H1 (cell line): Measurements from ENCODE around the gene MYO7B. TPM values are rescaled to one million over a fixed set of nuclear protein-coding genes. Genes with fewer than 3 reads are reported as not detected.

ENCODE experiments used
- CTCF ChIA-PET: fragments of 300-600 bp; sonication (Branson Sonifier 250); formaldehyde crosslinking; loops from one replicate; lab custom pipeline; 2021; ENCODE audit not compliant: partially characterized antibody; lab: Charles Lee
- POLR2A ChIA-PET: fragments of 300-600 bp; sonication (Branson Sonifier 250); formaldehyde crosslinking; loops from one replicate; lab custom pipeline; 2021; ENCODE audit warnings: inconsistent platforms; ENCODE audit not compliant: partially characterized antibody; lab: Charles Lee
- DNase-seq, 2 experiments: peaks; one replicate each; pipeline versions ENCODE4 v3.0.0 to v3.0.0-alpha.2; 2010 to 2022; ENCODE audit warnings: low spot score in 2 of 2, low read depth in 1 of 2, mixed read lengths in 1 of 2
- FAIRE-seq: peaks from 2 replicates; lab custom pipeline; 2011; peaks lifted over from hg19 to GRCh38; lab: Jason Lieb, UNC
- H2AFZ ChIP-seq: 2 replicates; pipeline ENCODE4 v1.8.1; 2012; ENCODE audit warnings: low read length, inconsistent platforms
- H2AK5ac ChIP-seq: 2 replicates; pipeline ENCODE4 v1.6.1; 2013; ENCODE audit warnings: low read depth, low read length
- H2BK120ac ChIP-seq: replicated peaks from 2 replicates; pipeline ENCODE3; 2013; ENCODE audit warnings: low read depth, low read length, inconsistent platforms
- H2BK12ac ChIP-seq: 2 replicates; pipeline ENCODE4 v1.6.1; 2013; ENCODE audit warnings: low read depth, low read length
- H2BK15ac ChIP-seq: 2 replicates; pipeline ENCODE4 v1.6.1; 2013; ENCODE audit warnings: low read length
- H2BK20ac ChIP-seq: 2 replicates; pipeline ENCODE4 v1.6.1; 2013; ENCODE audit warnings: low read length
- H2BK5ac ChIP-seq: 2 replicates; pipeline ENCODE4 v1.6.1; 2013; ENCODE audit warnings: low read depth, low read length
- H3K14ac ChIP-seq: 2 replicates; pipeline ENCODE4 v1.6.1; 2013; ENCODE audit warnings: inconsistent platforms; ENCODE audit not compliant: insufficient read length
- H3K18ac ChIP-seq: 2 replicates; pipeline ENCODE4 v1.6.1; 2013; ENCODE audit warnings: low read length; ENCODE audit errors: extremely low read depth
- H3K23ac ChIP-seq: 2 replicates; pipeline ENCODE4 v1.6.1; 2013; ENCODE audit warnings: inconsistent platforms; ENCODE audit not compliant: insufficient read length
- H3K23me2 ChIP-seq: 2 replicates; pipeline ENCODE4 v1.6.1; 2013; ENCODE audit warnings: low read depth, low read length
- H3K27ac ChIP-seq: 2 replicates; pipeline ENCODE4 v1.6.1; 2011; ENCODE audit warnings: low read depth, low read length, inconsistent platforms
- H3K27me3 ChIP-seq, 4 experiments: replicated peaks in 1 of 4; 1 replicate in 1 of 4; 2 replicates in 3 of 4; pipeline versions ENCODE4 v1.6.1 to v1.8.1; 2011 to 2013; ENCODE audit warnings: low read length in 3 of 4, mild to moderate bottlenecking in 3 of 4, inconsistent platforms in 2 of 4, mixed read lengths in 2 of 4, moderate library complexity in 1 of 4; ENCODE audit not compliant: control insufficient read depth in 3 of 4, insufficient read depth in 3 of 4; ENCODE audit errors: extremely low read depth in 1 of 4
- H3K36me3 ChIP-seq, 4 experiments: 2 replicates each; pipeline versions ENCODE4 v1.6.1 to v1.8.1; 2011 to 2013; ENCODE audit warnings: mild to moderate bottlenecking in 4 of 4, low read length in 3 of 4, moderate library complexity in 2 of 4, control low read depth in 1 of 4, inconsistent platforms in 1 of 4; ENCODE audit not compliant: insufficient read depth in 4 of 4, control insufficient read depth in 2 of 4
- H3K4ac ChIP-seq: replicated peaks from 2 replicates; pipeline ENCODE3; 2013; ENCODE audit warnings: low read length, low read depth, mixed read lengths, inconsistent platforms; ENCODE audit not compliant: insufficient read length
- H3K4me1 ChIP-seq, 4 experiments: replicated peaks in 1 of 4; 1 replicate in 1 of 4; 2 replicates in 3 of 4; pipeline versions ENCODE4 v1.6.1 to v1.8.1; 2011 to 2013; ENCODE audit warnings: low read length in 3 of 4, inconsistent platforms in 2 of 4, mixed read lengths in 1 of 4; ENCODE audit not compliant: insufficient read depth in 4 of 4, control insufficient read depth in 3 of 4
- H3K4me2 ChIP-seq, 2 experiments: 2 replicates each; pipeline versions ENCODE4 v1.6.1 to v1.8.1; 2011 to 2013; ENCODE audit warnings: low read depth in 2 of 2, low read length in 2 of 2, control low read depth in 1 of 2, inconsistent platforms in 1 of 2, mild to moderate bottlenecking in 1 of 2; ENCODE audit not compliant: insufficient read depth in 1 of 2
- H3K4me3 ChIP-seq, 4 experiments: fragments of 200-600, 300-600 bp in 1 of 4; sonication (generic), shearing (Covaris generic), sonication (Bioruptor Twin) in 1 of 4; 2 replicates each; pipeline versions ENCODE4 v1.5.1 to v1.8.1; 2011 to 2016; ENCODE audit warnings: low read length in 4 of 4, low read depth in 3 of 4, control low read depth in 2 of 4, inconsistent platforms in 2 of 4, mild to moderate bottlenecking in 2 of 4, mixed read lengths in 1 of 4, moderate library complexity in 1 of 4; ENCODE audit not compliant: insufficient read depth in 2 of 4; ENCODE audit errors: extremely low read depth in 1 of 4
- H3K56ac ChIP-seq: replicated peaks from 2 replicates; pipeline ENCODE3; 2013; ENCODE audit warnings: low read depth, mild to moderate bottlenecking, mixed read lengths, low read length, inconsistent platforms; ENCODE audit not compliant: insufficient read length
- H3K79me1 ChIP-seq: 2 replicates; pipeline ENCODE4 v1.6.1; 2013; ENCODE audit warnings: low read depth, low read length, control low read depth
- H3K79me2 ChIP-seq, 2 experiments: 2 replicates each; pipeline versions ENCODE4 v1.6.1 to v1.8.1; 2012 to 2013; ENCODE audit warnings: low read length in 2 of 2, mild to moderate bottlenecking in 2 of 2, inconsistent platforms in 1 of 2; ENCODE audit not compliant: insufficient read depth in 2 of 2, control insufficient read depth in 1 of 2
- H3K9ac ChIP-seq, 4 experiments: replicated peaks in 1 of 4; 1 replicate in 1 of 4; 2 replicates in 3 of 4; pipeline versions ENCODE4 v1.6.1 to v1.8.1; 2011 to 2013; ENCODE audit warnings: low read depth in 3 of 4, low read length in 3 of 4, control low read depth in 2 of 4, mild to moderate bottlenecking in 2 of 4, moderate library complexity in 2 of 4, inconsistent platforms in 1 of 4; ENCODE audit errors: extremely low read depth in 1 of 4
- H3K9me3 ChIP-seq, 2 experiments: 2 replicates each; pipeline versions ENCODE4 v1.6.1 to v1.8.1; 2012 to 2013; ENCODE audit warnings: mild to moderate bottlenecking in 2 of 2, moderate library complexity in 2 of 2, control low read depth in 1 of 2, inconsistent platforms in 1 of 2, low read depth in 1 of 2, low read length in 1 of 2, mixed read lengths in 1 of 2; ENCODE audit not compliant: insufficient read depth in 2 of 2
- H4K20me1 ChIP-seq, 2 experiments: replicated peaks in 1 of 2; 2 replicates each; pipeline versions ENCODE3 to v1.8.1; 2011 to 2013; ENCODE audit warnings: inconsistent platforms in 2 of 2, low read length in 2 of 2, mild to moderate bottlenecking in 1 of 2; ENCODE audit not compliant: insufficient read depth in 2 of 2, control insufficient read depth in 1 of 2
- H4K5ac ChIP-seq: 2 replicates; pipeline ENCODE4 v1.6.1; 2013; ENCODE audit warnings: low read length, low read depth, mixed read lengths, inconsistent platforms; ENCODE audit not compliant: insufficient read length
- H4K8ac ChIP-seq: 2 replicates; pipeline ENCODE4 v1.8.0; 2013; ENCODE audit warnings: mild to moderate bottlenecking, moderate library complexity, low read length, inconsistent platforms; ENCODE audit not compliant: insufficient read depth; ENCODE audit errors: extremely low read depth
- H4K91ac ChIP-seq: replicated peaks from 2 replicates; pipeline ENCODE3; 2013; ENCODE audit warnings: low read length, mixed read lengths, inconsistent platforms; ENCODE audit not compliant: insufficient read length
- EP300 ChIP-seq, 2 experiments: IDR thresholded peaks; 1 replicate in 1 of 2; 2 replicates in 1 of 2; pipeline ENCODE4 v1.6.1; 2011 to 2012; ENCODE audit warnings: low read depth in 2 of 2, low read length in 2 of 2, mild to moderate bottlenecking in 2 of 2, borderline replicate concordance in 1 of 2, inconsistent platforms in 1 of 2, moderate library complexity in 1 of 2
- MAFK ChIP-seq: IDR thresholded peaks from 2 replicates; pipeline ENCODE4 v1.6.1; 2012; ENCODE audit warnings: low read depth, mild to moderate bottlenecking, improper control_type of control experiment, low read length
- WGBS, 2 experiments: shearing (Covaris generic) in 1 of 2; methylation state at CpG; one replicate each; pipeline versions ENCODE4 v1.1.6 to v1.1.7; 2013 to 2015; ENCODE audit warnings: low lambda C conversion rate in 2 of 2, mixed read lengths in 2 of 2, inconsistent platforms in 1 of 2, low coverage in 1 of 2, missing lambda C conversion rate in 1 of 2; ENCODE audit not compliant: insufficient replicate concordance in 2 of 2, insufficient coverage in 1 of 2, insufficient read length in 1 of 2; ENCODE audit errors: extremely low coverage in 1 of 2, missing lambda C conversion rate in 1 of 2; 5-methylcytosine and 5-hydroxymethylcytosine counted together
- polyA plus RNA-seq, 7 experiments: library from polyadenylated mRNA; depleted of rRNA in 3 of 7; stranded (reverse) in 5 of 7; unstranded in 2 of 7; fragments of >200 nt in 5 of 7; fragments of 200-250 nt in 2 of 7; gene quantifications; 1 replicate in 5 of 7; 2 replicates in 1 of 7; 4 replicates in 1 of 7; pipeline versions ENCODE4 v1.2.1 to v1.2.3, GENCODE V29; 2011 to 2013; ENCODE audit warnings: missing spikeins in 2 of 7, mixed read lengths in 2 of 7
- total RNA-seq: library from RNA; stranded (reverse); fragmentation: NEBNext Ultra II Directional; extraction: Animal tissue kit (Norgen Biotek cat#: 25700); gene quantifications from 2 replicates; pipeline ENCODE4 v1.2.1, GENCODE V29; 2021

Gene MYO7B
- total and polyA plus RNA-seq, 2 of the 8 experiments (the other 6 are each of a cell fraction or from before 2014, with no cell fraction given): not detected

DNA sequence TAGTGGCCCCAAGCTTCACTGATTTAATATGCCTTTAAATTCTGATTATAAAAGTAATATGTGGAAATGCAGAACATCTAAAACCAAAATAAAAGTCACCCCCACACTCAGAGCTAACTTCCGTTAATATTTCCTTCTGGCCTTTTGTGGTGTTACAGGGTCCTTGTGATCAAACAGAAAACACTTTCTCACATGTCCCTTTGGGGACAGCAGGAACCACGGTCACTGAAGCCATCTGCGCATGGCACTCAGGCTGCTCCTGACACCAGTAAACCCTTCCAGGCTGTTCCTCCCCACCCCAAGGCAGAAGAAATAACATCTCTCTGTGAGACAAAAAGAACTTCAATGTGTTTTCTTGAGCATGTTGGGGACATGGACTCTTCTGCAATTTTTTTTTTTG lies 85.4 kb downstream of the MYO7B start:
- ChIA-PET CTCF (interaction anchor here (1.0 to 2.0 kb wide), 2 partner anchors 29 kb away, joined by 3 to 9 read pairs; no protein-coding TSS in a partner anchor), POLR2A (interaction anchor here (0.7 kb wide), 1 partner anchor 28 kb away, joined by 3 read pairs; no protein-coding TSS in a partner anchor)
- no peaks in the 10 kb centered on the region for H3K79me1 ChIP-seq
- no peaks in the 10 kb centered on the region for H3K4me1 ChIP-seq
- H4K5ac ChIP-seq: no peak overlapping the region
- no peak overlapping the region for H3K14ac ChIP-seq
- H2BK5ac ChIP-seq: no peak overlapping the region
- FAIRE-seq: no peak
- no peak overlapping the region for H2BK120ac ChIP-seq
- H3K27ac ChIP-seq: no peak overlapping the region
- no peak overlapping the region for H3K4ac ChIP-seq
- WGBS, 2 experiments: 93% methylated on average over 3 of the region's 3 CpGs; no CpG with 5 or more reads in 1 of the 2 experiments
- no peak overlapping the region for H3K9ac ChIP-seq
- H2AK5ac ChIP-seq: no peak overlapping the region
- H4K91ac ChIP-seq: no peak overlapping the region
- DNase-seq: no peak
- no peak overlapping the region for H2BK12ac ChIP-seq
- no peaks in the 10 kb centered on the region for H3K79me2 ChIP-seq
- no peak overlapping the region for H3K18ac ChIP-seq
- no peak overlapping the region for H2AFZ ChIP-seq
- H3K27me3 ChIP-seq: no peaks in the 10 kb centered on the region
- H3K4me3 ChIP-seq: no peak overlapping the region
- H3K23me2 ChIP-seq: no peaks in the 10 kb centered on the region
- no peak overlapping the region for H3K56ac ChIP-seq
- no peak overlapping the region for H4K8ac ChIP-seq
- H3K36me3 ChIP-seq: no peaks in the 10 kb centered on the region
- H3K23ac ChIP-seq: no peak overlapping the region
- no peak overlapping the region for H3K4me2 ChIP-seq
- no peak overlapping the region for H2BK15ac ChIP-seq
- no peaks in the 10 kb centered on the region for H4K20me1 ChIP-seq
- H3K9me3 ChIP-seq: no peaks in the 10 kb centered on the region
- no peak overlapping the region for H2BK20ac ChIP-seq
- no peak for TF ChIP-seq EP300 (IDR thresholded peaks at IDR 0.05; ENCODE audit: borderline replicate concordance in 1 of 2, low read depth in 2 of 2, low read length in 2 of 2)
- no peak for TF ChIP-seq MAFK
